ENCODE results near the gene GSG1L.

GSG1L gene

GRCh38 chr16:27826081-27826892, 237.2 kb downstream of the GSG1L start:
- no peak overlapping the region for H3K4me3 Mint-ChIP-seq
- H3K4me1 Mint-ChIP-seq (ENCODE audit: low read depth), result no peaks in the 10 kb centered on the region
- H3K27ac Mint-ChIP-seq, result no peak overlapping the region
- peaks cover 7% of the 10 kb centered on the region for H3K9me3 Mint-ChIP-seq
- H3K27me3 Mint-ChIP-seq, result peaks cover 6% of the 10 kb centered on the region
- no peaks in the 10 kb centered on the region for H3K36me3 Mint-ChIP-seq (ENCODE audit: low read depth)

GRCh38 chr16:27824786-27825185, 238.7 kb downstream of the GSG1L start:
- Mint-ChIP-seq H3K27me3 (peaks cover 6% of the 10 kb centered on the region), H3K4me3 (no peak overlapping the region), H3K4me1 (ENCODE audit: low read depth) (no peaks in the 10 kb centered on the region), H3K9me3 (peaks cover 7% of the 10 kb centered on the region), H3K36me3 (ENCODE audit: low read depth) (no peaks in the 10 kb centered on the region), H3K27ac (no peak overlapping the region)

- Mint-ChIP-seq H3K27me3 (peaks cover 4% of the 10 kb centered on the region), H3K4me1 (ENCODE audit: low read depth) (no peaks in the 10 kb centered on the region), H3K9me3 (peaks cover 4% of the 10 kb centered on the region)
These were observed 239.5 kb downstream of the GSG1L start for GRCh38 chr16:27824006-27824405.

GRCh38 chr16:27823421-27823820, 240.1 kb downstream of the GSG1L start:
- Mint-ChIP-seq H3K9me3 (no peaks in the 10 kb centered on the region), H3K36me3 (ENCODE audit: low read depth) (no peaks in the 10 kb centered on the region), H3K27me3 (peaks cover 3% of the 10 kb centered on the region), H3K4me3 (no peak overlapping the region), H3K27ac (no peak overlapping the region), H3K4me1 (ENCODE audit: low read depth) (no peaks in the 10 kb centered on the region)

More at GRCh38 chr16:27824006-27824405, 239.5 kb downstream of the GSG1L start:
- Mint-ChIP-seq H3K27ac (no peak overlapping the region), H3K4me3 (no peak overlapping the region), H3K36me3 (ENCODE audit: low read depth) (no peaks in the 10 kb centered on the region)

GRCh38 chr16:27822996-27823395, 240.5 kb downstream of the GSG1L start:
- H3K27ac Mint-ChIP-seq, result no peak overlapping the region
- no peak overlapping the region for H3K4me3 Mint-ChIP-seq
- H3K27me3 Mint-ChIP-seq, result peaks cover 6% of the 10 kb centered on the region
- H3K36me3 Mint-ChIP-seq (ENCODE audit: low read depth), result no peaks in the 10 kb centered on the region
- no peaks in the 10 kb centered on the region for H3K4me1 Mint-ChIP-seq (ENCODE audit: low read depth)
- H3K9me3 Mint-ChIP-seq, result no peaks in the 10 kb centered on the region

- Mint-ChIP-seq H3K27ac (no peak overlapping the region), H3K4me3 (no peak overlapping the region), H3K36me3 (ENCODE audit: low read depth) (no peaks in the 10 kb centered on the region), H3K27me3 (peaks cover 6% of the 10 kb centered on the region), H3K9me3 (no peaks in the 10 kb centered on the region), H3K4me1 (ENCODE audit: low read depth) (no peaks in the 10 kb centered on the region)
These were observed 241.0 kb downstream of the GSG1L start for GRCh38 chr16:27822529-27822928.

- Mint-ChIP-seq H3K36me3 (ENCODE audit: low read depth) (no peaks in the 10 kb centered on the region), H3K4me3 (no peak overlapping the region), H3K27me3 (peaks cover 13% of the 10 kb centered on the region), H3K4me1 (ENCODE audit: low read depth) (no peaks in the 10 kb centered on the region), H3K27ac (no peak overlapping the region), H3K9me3 (no peaks in the 10 kb centered on the region)
These were observed 242.7 kb downstream of the GSG1L start for GRCh38 chr16:27820646-27821345.

- H3K9me3 Mint-ChIP-seq, result no peaks in the 10 kb centered on the region
- H3K4me1 Mint-ChIP-seq (ENCODE audit: low read depth), result no peaks in the 10 kb centered on the region
- no peak overlapping the region for H3K4me3 Mint-ChIP-seq
- peaks cover 13% of the 10 kb centered on the region for H3K27me3 Mint-ChIP-seq
- H3K27ac Mint-ChIP-seq, result no peak overlapping the region
- H3K36me3 Mint-ChIP-seq (ENCODE audit: low read depth), result no peaks in the 10 kb centered on the region
These were observed 243.5 kb downstream of the GSG1L start for GRCh38 chr16:27819881-27820610.

GRCh38 chr16:27819356-27819755, 244.2 kb downstream of the GSG1L start:
- Mint-ChIP-seq H3K9me3 (no peaks in the 10 kb centered on the region), H3K36me3 (ENCODE audit: low read depth) (no peaks in the 10 kb centered on the region), H3K4me1 (ENCODE audit: low read depth) (no peaks in the 10 kb centered on the region), H3K27ac (no peak overlapping the region), H3K4me3 (no peak overlapping the region), H3K27me3 (peaks cover 13% of the 10 kb centered on the region)

- Mint-ChIP-seq H3K36me3 (ENCODE audit: low read depth) (no peaks in the 10 kb centered on the region), H3K4me1 (ENCODE audit: low read depth) (no peaks in the 10 kb centered on the region), H3K9me3 (no peaks in the 10 kb centered on the region), H3K4me3 (no peak overlapping the region), H3K27ac (no peak overlapping the region), H3K27me3 (peaks cover 13% of the 10 kb centered on the region)
These were observed 245.3 kb downstream of the GSG1L start for GRCh38 chr16:27818246-27818645.

GRCh38 chr16:27817038-27817437, 246.5 kb downstream of the GSG1L start:
- peaks cover 13% of the 10 kb centered on the region for H3K27me3 Mint-ChIP-seq
- no peak overlapping the region for H3K4me3 Mint-ChIP-seq
- no peaks in the 10 kb centered on the region for H3K36me3 Mint-ChIP-seq (ENCODE audit: low read depth)

GRCh38 chr16:27816561-27816960, 247.0 kb downstream of the GSG1L start:
- H3K36me3 Mint-ChIP-seq (ENCODE audit: low read depth), result no peaks in the 10 kb centered on the region
- H3K4me3 Mint-ChIP-seq, result no peak overlapping the region
- no peak overlapping the region for H3K27ac Mint-ChIP-seq
- H3K9me3 Mint-ChIP-seq, result no peaks in the 10 kb centered on the region
- H3K4me1 Mint-ChIP-seq (ENCODE audit: low read depth), result no peaks in the 10 kb centered on the region
- H3K27me3 Mint-ChIP-seq, result peaks cover 13% of the 10 kb centered on the region

More at GRCh38 chr16:27817038-27817437, 246.5 kb downstream of the GSG1L start:
- H3K27ac Mint-ChIP-seq, result no peak overlapping the region
- no peaks in the 10 kb centered on the region for H3K4me1 Mint-ChIP-seq (ENCODE audit: low read depth)
- H3K9me3 Mint-ChIP-seq, result no peaks in the 10 kb centered on the region

- peaks cover 11% of the 10 kb centered on the region for H3K27me3 Mint-ChIP-seq
- H3K4me3 Mint-ChIP-seq, result no peak overlapping the region
- no peaks in the 10 kb centered on the region for H3K36me3 Mint-ChIP-seq (ENCODE audit: low read depth)
- no peaks in the 10 kb centered on the region for H3K9me3 Mint-ChIP-seq
- no peaks in the 10 kb centered on the region for H3K4me1 Mint-ChIP-seq (ENCODE audit: low read depth)
- no peak overlapping the region for H3K27ac Mint-ChIP-seq
These were observed 249.9 kb downstream of the GSG1L start for GRCh38 chr16:27813591-27813990.

GRCh38 chr16:27811881-27812280, 251.6 kb downstream of the GSG1L start:
- Mint-ChIP-seq H3K9me3 (no peaks in the 10 kb centered on the region), H3K4me1 (ENCODE audit: low read depth) (no peaks in the 10 kb centered on the region), H3K4me3 (no peak overlapping the region), H3K27me3 (peaks cover 6% of the 10 kb centered on the region), H3K36me3 (ENCODE audit: low read depth) (no peaks in the 10 kb centered on the region), H3K27ac (no peak overlapping the region)

GRCh38 chr16:27806986-27807385, 256.5 kb downstream of the GSG1L start:
- H3K36me3 Mint-ChIP-seq (ENCODE audit: low read depth), result no peaks in the 10 kb centered on the region
- H3K4me1 Mint-ChIP-seq (ENCODE audit: low read depth), result no peaks in the 10 kb centered on the region
- peaks cover 23% of the 10 kb centered on the region for H3K27me3 Mint-ChIP-seq
- no peak overlapping the region for H3K27ac Mint-ChIP-seq
- H3K9me3 Mint-ChIP-seq, result no peaks in the 10 kb centered on the region
- no peak overlapping the region for H3K4me3 Mint-ChIP-seq
